GM10266 (cell line): ENCODE measurements around the gene EMP3.

Experiments used
- DNase-seq: peaks from one replicate; pipeline ENCODE4 v3.0.0; 2012; ENCODE audit errors: extremely low spot score
- TF ChIP-seq, protein P1 (sequence below): IDR thresholded peaks from 2 replicates; pipeline ENCODE4 v1.5.1; 2012; ENCODE audit warnings: mild to moderate bottlenecking, low read depth; ENCODE audit not compliant: control insufficient read depth, insufficient read depth; ENCODE audit errors: missing control alignments

Gene EMP3

DNA sequence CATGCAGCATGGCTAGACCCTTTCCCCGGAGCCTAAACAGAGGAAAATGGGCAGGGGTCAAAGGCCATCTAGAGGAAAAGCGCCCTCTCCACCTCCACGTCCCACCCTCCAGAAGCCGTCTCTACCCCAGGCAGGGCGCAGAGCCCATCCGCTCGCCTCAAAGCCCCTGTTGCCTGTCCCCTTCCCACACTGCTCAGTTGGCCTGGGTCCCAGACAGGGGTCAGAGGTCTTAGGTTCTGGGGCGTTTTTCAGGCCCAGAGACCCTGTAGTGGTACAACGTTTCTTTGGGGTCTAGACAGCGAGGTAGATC is 38.1 kb downstream of the EMP3 start:
- TF ChIP-seq, protein P1, sequence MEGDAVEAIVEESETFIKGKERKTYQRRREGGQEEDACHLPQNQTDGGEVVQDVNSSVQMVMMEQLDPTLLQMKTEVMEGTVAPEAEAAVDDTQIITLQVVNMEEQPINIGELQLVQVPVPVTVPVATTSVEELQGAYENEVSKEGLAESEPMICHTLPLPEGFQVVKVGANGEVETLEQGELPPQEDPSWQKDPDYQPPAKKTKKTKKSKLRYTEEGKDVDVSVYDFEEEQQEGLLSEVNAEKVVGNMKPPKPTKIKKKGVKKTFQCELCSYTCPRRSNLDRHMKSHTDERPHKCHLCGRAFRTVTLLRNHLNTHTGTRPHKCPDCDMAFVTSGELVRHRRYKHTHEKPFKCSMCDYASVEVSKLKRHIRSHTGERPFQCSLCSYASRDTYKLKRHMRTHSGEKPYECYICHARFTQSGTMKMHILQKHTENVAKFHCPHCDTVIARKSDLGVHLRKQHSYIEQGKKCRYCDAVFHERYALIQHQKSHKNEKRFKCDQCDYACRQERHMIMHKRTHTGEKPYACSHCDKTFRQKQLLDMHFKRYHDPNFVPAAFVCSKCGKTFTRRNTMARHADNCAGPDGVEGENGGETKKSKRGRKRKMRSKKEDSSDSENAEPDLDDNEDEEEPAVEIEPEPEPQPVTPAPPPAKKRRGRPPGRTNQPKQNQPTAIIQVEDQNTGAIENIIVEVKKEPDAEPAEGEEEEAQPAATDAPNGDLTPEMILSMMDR: no peak
- no peak for DNase-seq

DNA sequence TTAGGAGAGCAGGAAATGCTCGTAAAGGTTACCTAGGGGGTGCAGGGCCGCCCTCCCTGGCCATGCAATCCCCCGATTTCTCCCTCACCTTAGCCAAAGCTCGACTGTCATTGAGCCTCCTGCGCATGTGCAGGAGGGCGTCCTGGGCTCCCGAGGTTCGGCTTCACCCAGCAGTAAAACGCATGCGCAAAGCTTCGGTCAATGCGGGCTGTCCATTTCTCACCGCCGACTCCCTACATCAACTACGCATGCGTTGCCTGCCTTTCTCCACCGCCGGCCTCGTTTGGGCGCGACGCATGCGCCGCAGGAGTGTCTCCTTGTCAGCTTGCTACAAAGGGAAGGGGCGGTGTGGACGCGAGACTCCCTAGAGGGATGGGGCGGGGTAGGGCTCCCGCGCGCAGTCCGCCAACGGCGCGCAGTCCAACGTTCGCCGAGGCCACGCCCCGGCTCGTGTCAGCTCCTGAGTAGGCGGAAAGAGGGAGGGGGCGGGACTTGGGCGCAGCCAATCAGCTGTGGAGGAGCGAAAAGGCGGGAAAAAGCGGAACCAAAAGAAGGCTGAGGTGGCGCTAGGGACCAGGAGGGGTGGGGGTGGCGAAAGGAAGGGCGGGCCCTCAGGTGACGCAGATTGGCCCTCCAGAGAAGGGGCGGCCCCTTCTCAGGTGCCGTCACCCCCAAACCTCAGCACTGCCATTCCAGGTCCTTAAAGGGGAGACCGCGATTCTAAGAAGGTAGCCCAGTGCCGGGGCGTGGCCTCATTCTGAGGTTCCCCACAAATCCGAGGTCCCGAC is 38.7 kb downstream of the EMP3 start, which contains the start of the genes SYNGR4 and TMEM143:
Gene SYNGR4 (plus strand): TSS at position 558 of the 788 bp plus-strand sequence. CDS start 1,476 bp downstream, outside the sequence.
Gene TMEM143 (minus strand): TSS at position 131 of the 788 bp plus-strand sequence. CDS start 20 bp downstream, at position 111.
- peak; percentile 97 for DNase-seq
- TF ChIP-seq, protein P1: no peak

DNA sequence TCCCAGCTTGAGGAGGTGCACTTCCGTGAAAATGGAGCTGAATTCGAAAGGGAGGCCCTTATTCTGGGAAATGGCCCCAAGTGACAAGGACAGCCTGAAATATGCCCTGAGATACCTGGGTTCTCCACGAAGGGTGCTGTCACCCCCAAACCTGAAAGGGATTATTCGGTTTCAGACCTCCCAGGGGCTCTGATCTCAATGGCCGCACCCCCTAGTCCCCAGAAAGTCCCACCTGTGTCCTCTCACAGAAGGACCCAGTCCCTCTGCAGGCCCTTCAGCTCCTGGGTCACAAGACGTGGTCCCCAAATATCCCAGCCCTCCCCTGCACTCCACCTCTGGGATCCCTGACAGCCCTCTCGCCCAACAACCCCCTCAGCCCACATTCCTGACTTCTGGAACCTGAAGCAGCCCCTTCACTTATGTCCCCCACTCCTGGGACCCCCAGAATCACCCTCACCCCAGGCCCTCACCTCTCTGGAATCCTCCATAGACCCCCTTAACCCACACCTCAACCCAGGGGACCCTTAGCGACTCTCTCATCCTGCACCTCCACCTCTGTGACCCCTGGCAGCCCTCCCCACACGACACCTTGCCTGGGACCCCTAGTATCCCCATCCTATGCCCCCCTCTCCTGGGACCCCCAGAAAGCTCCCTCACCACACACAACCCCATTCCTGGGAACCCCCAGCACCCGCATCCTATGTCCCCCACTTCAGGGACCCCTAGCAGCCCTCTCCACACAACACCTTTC is 39.4 kb downstream of the EMP3 start:
- DNase-seq: no peak
- TF ChIP-seq, protein P1: no peak

DNA sequence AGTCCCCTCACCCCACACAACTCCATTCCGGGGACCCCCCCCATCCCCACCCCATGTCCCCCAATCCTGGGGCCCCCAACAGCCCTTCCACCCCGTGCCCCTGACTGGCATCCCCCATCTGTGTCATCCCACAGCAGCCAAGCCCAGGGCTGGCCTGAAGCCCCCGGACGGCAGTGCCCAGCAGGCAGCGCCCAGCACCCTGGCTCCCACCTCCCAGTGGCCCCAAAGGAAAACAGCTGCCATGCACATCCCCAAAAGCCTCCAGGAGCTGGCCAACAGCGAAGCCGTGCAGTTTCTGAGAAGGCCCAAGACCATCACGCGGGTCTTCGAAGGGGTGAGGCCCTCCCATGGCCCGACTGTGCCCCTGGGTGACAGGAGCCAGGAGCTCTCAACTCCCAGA is 40.2 kb downstream of the EMP3 start:
- TF ChIP-seq, protein P1: no peak
- DNase-seq: no peak

DNA sequence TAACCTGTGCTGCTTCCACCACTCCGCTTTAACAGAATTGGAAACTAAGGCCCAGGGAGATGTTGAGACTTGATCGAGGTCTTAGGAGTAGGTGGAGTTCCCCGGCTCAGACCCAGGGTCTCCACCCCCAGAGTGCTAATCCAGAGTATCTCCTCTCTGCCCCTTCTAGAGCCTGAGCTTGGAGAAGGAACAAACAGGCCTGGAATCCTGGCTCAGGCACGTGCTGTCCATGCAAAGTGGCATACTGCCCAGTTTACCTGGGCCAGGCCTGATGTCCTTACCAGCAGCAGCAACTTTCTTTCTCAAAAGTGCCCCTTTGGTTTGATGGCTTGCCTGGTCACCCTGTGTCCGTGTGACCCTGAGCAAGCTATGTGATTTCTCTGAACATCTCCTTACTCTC is 42.5 kb downstream of the EMP3 start:
- TF ChIP-seq, protein P1: no peak
- no peak for DNase-seq

DNA sequence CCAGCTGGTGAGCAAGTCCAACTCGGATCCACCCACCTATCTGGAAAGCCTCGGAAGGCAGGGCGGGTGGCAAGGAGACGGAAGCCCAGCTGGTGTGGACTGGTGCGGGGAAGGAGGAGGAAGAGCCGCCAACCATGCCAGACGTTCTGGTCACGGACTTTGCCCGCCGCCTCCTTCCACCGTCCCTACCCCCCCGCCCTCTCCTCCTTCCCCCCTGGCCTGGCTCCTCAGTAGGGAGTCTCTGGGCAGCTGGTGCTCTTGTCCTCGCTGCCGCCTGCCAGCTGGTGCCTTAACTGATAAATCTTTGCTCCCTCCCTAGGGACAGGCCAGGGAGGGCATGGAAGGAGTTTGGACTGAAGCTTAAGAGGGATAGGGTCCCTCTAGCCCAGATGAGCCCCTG is 43.6 kb downstream of the EMP3 start:
- no peak for DNase-seq
- TF ChIP-seq, protein P1: no peak

DNA sequence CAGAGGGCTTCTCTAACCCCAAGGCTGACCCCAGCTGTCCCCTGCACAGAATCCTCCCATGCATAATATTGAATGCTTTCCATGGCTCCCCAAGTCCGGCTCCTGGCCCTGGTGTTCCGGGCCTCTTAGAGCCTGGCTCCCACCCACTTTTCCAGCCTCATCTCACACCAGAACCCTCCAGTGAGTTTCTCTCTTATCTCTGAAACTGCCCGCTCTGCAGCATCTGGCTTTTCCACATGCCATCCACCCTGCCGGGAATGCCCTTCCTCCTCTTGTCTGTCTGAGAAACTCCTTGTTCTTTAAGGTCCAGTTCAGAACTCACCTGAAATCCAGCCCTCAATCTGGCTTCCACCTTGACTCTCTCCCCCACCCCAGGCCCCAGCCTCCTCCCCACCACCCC is 45.6 kb downstream of the EMP3 start:
- no peak for DNase-seq
- TF ChIP-seq, protein P1: no peak
